ENCODE data around the gene MICALL2.

DNA sequence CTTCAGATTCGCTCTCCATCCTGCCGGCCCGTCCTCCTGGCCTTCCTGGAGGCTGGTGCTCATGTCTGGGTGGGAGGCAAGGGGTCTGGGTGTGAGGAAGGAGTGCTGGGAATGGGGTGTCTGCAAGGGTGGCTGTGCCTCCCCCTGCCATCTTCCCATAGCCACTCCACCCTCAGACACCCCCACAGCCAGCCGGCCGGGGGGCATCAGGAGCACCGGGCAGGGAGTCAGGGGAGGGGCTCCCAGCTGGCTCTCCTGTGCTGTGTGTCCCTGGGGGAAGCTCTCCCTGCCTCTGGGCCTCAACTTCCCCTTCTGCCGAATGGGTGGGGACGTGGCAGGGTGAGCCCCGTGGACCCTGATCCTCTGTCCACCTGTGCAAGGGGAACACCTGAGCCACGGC is 18.6 kb downstream of the MICALL2 start:
- no peak for TF ChIP-seq POLR2A (IDR thresholded peaks at IDR 0.05; ENCODE audit: low read length)
- TF ChIP-seq, protein P1, sequence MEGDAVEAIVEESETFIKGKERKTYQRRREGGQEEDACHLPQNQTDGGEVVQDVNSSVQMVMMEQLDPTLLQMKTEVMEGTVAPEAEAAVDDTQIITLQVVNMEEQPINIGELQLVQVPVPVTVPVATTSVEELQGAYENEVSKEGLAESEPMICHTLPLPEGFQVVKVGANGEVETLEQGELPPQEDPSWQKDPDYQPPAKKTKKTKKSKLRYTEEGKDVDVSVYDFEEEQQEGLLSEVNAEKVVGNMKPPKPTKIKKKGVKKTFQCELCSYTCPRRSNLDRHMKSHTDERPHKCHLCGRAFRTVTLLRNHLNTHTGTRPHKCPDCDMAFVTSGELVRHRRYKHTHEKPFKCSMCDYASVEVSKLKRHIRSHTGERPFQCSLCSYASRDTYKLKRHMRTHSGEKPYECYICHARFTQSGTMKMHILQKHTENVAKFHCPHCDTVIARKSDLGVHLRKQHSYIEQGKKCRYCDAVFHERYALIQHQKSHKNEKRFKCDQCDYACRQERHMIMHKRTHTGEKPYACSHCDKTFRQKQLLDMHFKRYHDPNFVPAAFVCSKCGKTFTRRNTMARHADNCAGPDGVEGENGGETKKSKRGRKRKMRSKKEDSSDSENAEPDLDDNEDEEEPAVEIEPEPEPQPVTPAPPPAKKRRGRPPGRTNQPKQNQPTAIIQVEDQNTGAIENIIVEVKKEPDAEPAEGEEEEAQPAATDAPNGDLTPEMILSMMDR (IDR thresholded peaks at IDR 0.05): no peak
- no peak for TF ChIP-seq MAFK (IDR thresholded peaks at IDR 0.05; ENCODE audit: partially characterized antibody)
- no peak for TF ChIP-seq CEBPB (IDR thresholded peaks at IDR 0.05)
- no peak for TF ChIP-seq RCOR1 (IDR thresholded peaks at IDR 0.05; ENCODE audit: low read depth, low read length)
- no peak for TF ChIP-seq RAD21 (conservative IDR thresholded peaks at IDR 0.05 in 1 of 2, IDR thresholded peaks at IDR 0.05 in 1 of 2)
- TF ChIP-seq NFE2L2 (conservative IDR thresholded peaks at IDR 0.05; ENCODE audit: low read length): no peak
- TF ChIP-seq JUNB (IDR thresholded peaks at IDR 0.05): no peak
- TF ChIP-seq, protein P2, sequence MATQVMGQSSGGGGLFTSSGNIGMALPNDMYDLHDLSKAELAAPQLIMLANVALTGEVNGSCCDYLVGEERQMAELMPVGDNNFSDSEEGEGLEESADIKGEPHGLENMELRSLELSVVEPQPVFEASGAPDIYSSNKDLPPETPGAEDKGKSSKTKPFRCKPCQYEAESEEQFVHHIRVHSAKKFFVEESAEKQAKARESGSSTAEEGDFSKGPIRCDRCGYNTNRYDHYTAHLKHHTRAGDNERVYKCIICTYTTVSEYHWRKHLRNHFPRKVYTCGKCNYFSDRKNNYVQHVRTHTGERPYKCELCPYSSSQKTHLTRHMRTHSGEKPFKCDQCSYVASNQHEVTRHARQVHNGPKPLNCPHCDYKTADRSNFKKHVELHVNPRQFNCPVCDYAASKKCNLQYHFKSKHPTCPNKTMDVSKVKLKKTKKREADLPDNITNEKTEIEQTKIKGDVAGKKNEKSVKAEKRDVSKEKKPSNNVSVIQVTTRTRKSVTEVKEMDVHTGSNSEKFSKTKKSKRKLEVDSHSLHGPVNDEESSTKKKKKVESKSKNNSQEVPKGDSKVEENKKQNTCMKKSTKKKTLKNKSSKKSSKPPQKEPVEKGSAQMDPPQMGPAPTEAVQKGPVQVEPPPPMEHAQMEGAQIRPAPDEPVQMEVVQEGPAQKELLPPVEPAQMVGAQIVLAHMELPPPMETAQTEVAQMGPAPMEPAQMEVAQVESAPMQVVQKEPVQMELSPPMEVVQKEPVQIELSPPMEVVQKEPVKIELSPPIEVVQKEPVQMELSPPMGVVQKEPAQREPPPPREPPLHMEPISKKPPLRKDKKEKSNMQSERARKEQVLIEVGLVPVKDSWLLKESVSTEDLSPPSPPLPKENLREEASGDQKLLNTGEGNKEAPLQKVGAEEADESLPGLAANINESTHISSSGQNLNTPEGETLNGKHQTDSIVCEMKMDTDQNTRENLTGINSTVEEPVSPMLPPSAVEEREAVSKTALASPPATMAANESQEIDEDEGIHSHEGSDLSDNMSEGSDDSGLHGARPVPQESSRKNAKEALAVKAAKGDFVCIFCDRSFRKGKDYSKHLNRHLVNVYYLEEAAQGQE (IDR thresholded peaks at IDR 0.05): no peak
- TF ChIP-seq ESRRA (IDR thresholded peaks at IDR 0.05; ENCODE audit: borderline replicate concordance, low read length): no peak
- no peak for TF ChIP-seq POLR2AphosphoS2 (conservative IDR thresholded peaks at IDR 0.05; ENCODE audit: low read length)
- TF ChIP-seq PBX3 (IDR thresholded peaks at IDR 0.05): no peak
- no peak for TF ChIP-seq MYC (IDR thresholded peaks at IDR 0.05; ENCODE audit: borderline replicate concordance, low read length)

All from A549 (cell line).